HG02678 (cell line): ENCODE results near the gene TMPRSS7.
"Not testable (repeated sequence)": the region's sequence is repeated elsewhere in the genome, so short reads cannot be mapped to it uniquely, and the experiment has no call there.

Source experiments
- ATAC-seq: cut with Tn5 transposase; IDR thresholded peaks from one replicate; pipeline ENCODE4 v1.9.1; 2021; ENCODE audit warnings: mild to moderate bottlenecking, moderate library complexity; ENCODE audit not compliant: unreplicated experiment

Gene TMPRSS7

GRCh38 chr3:112056451-112056929 lies 22.0 kb downstream of the TMPRSS7 start:
- no peak for ATAC-seq

GRCh38 chr3:112059497-112059896 lies 25.0 kb downstream of the TMPRSS7 start:
- no peak for ATAC-seq

GRCh38 chr3:112061152-112061551 lies 26.6 kb downstream of the TMPRSS7 start:
- ATAC-seq: no peak

GRCh38 chr3:112072387-112073060 lies 38.0 kb downstream of the TMPRSS7 start:
- ATAC-seq: not testable (repeated sequence)

- ATAC-seq: no peak
Observed at GRCh38 chr3:112074006-112074405, 39.5 kb downstream of the TMPRSS7 start.

GRCh38 chr3:112074616-112075497 lies 40.3 kb downstream of the TMPRSS7 start:
- no peak for ATAC-seq

GRCh38 chr3:112078125-112079083 lies 43.9 kb downstream of the TMPRSS7 start:
- no peak for ATAC-seq

- ATAC-seq: no peak
Observed at GRCh38 chr3:112083239-112083638, 48.7 kb downstream of the TMPRSS7 start.

GRCh38 chr3:112084980-112085705 lies 50.6 kb downstream of the TMPRSS7 start:
- no peak for ATAC-seq

- no peak for ATAC-seq
Observed at GRCh38 chr3:112085735-112086075, 51.2 kb downstream of the TMPRSS7 start.

GRCh38 chr3:112086076-112086854 lies 51.7 kb downstream of the TMPRSS7 start, which contains the start of gene C3orf52:
Gene C3orf52, plus strand, starts transcription at chr3:112086389. Its CDS starts 19 bp downstream, at chr3:112086408.
- peak; percentile 83 for ATAC-seq

GRCh38 chr3:112086875-112087524 lies 52.5 kb downstream of the TMPRSS7 start:
- ATAC-seq: no peak

GRCh38 chr3:112087746-112088145 lies 53.2 kb downstream of the TMPRSS7 start:
- ATAC-seq: no peak

GRCh38 chr3:112088944-112089343 lies 54.4 kb downstream of the TMPRSS7 start:
- ATAC-seq: no peak

GRCh38 chr3:112089956-112090886 lies 55.7 kb downstream of the TMPRSS7 start:
- no peak for ATAC-seq

GRCh38 chr3:112090887-112091586 lies 56.5 kb downstream of the TMPRSS7 start:
- ATAC-seq: no peak

GRCh38 chr3:112092496-112093179 lies 58.1 kb downstream of the TMPRSS7 start:
- ATAC-seq: peak; percentile 35
